Natural killer cell treated with Interleukin-12 subunit alpha and Interleukin-12 subunit beta and Interleukin-15 and Interleukin-18, amount 100 ng/mL, for 72 hours (primary cell): ENCODE measurements around the gene NAA20. TPM values are rescaled to one million over a fixed set of nuclear protein-coding genes. Genes with fewer than 3 reads are reported as not detected.

Experiments
- ATAC-seq, 2 donors: fragments of 150-1000 bp; cut with Tn5 transposase in 1 of 2; sonication (Bioruptor Pico), chemical (Tn5 transposase) in 1 of 2; 2 replicates each; pipeline ENCODE4 v1.10.0; 2021
- DNase-seq: peaks from one replicate; pipeline ENCODE4 v3.0.0; 2022; ENCODE audit warnings: low spot score
- H3K27ac Mint-ChIP-seq, 2 donors: 1 replicate in 1 of 2; 2 replicates in 1 of 2; pipeline ENCODE4 v1.8.0; 2022; ENCODE audit warnings: mixed read lengths in 2 of 2, mild to moderate bottlenecking in 1 of 2, moderate library complexity in 1 of 2
- H3K27me3 Mint-ChIP-seq, 2 donors: 1 replicate in 1 of 2; 2 replicates in 1 of 2; pipeline ENCODE4 v1.8.0; 2022; ENCODE audit warnings: mixed read lengths in 2 of 2
- H3K36me3 Mint-ChIP-seq: one replicate; pipeline ENCODE4 v1.8.0; 2022; ENCODE audit warnings: mixed read lengths
- H3K4me1 Mint-ChIP-seq, 2 donors: 1 replicate in 1 of 2; 2 replicates in 1 of 2; pipeline ENCODE4 v1.8.0; 2022; ENCODE audit warnings: low read depth in 2 of 2, mixed read lengths in 2 of 2, mild to moderate bottlenecking in 1 of 2
- H3K4me3 Mint-ChIP-seq: one replicate; pipeline ENCODE4 v1.8.0; 2022; ENCODE audit warnings: mixed read lengths
- H3K9me3 Mint-ChIP-seq: 2 replicates; pipeline ENCODE4 v1.8.0; 2022; ENCODE audit warnings: mixed read lengths
- total RNA-seq, 2 donors: library from RNA; stranded (reverse); gene quantifications; one replicate each; pipeline ENCODE4 v1.2.3, GENCODE V29; 2022

NAA20 gene
- 10 to 100 TPM; 62.4 to 75.8 TPM for total RNA-seq

- H3K4me1 Mint-ChIP-seq = peaks cover 33 to 40% of the 10 kb centered on the region in 2 donors
- no peaks in the 10 kb centered on the region for H3K36me3 Mint-ChIP-seq
- peak within 1 kb of the TSS; percentile 79 for H3K4me3 Mint-ChIP-seq
- no peaks in the 10 kb centered on the region for H3K9me3 Mint-ChIP-seq
- peak within 1 kb of the TSS; percentile 78 to 84 for H3K27ac Mint-ChIP-seq
- ATAC-seq (peak; percentile 99), DNase-seq (peak; percentile 95)
- H3K27me3 Mint-ChIP-seq = peaks cover 0 to 7% of the 10 kb centered on the region in 2 donors
These were observed at the start of gene NAA20 for GRCh38 chr20:20017001-20017843. NAA20 (plus strand) TSS chr20:20017362; CDS start chr20:20017397, 35 bp downstream.

GRCh38 chr20:19967445-19967844 is 49.7 kb upstream of the NAA20 start:
- DNase-seq (no peak), ATAC-seq (no peak)
- Mint-ChIP-seq H3K9me3 (no peaks in the 10 kb centered on the region), H3K27me3 (peaks cover 6 to 12% of the 10 kb centered on the region in 2 donors), H3K4me3 (no peak overlapping the region), H3K36me3 (no peaks in the 10 kb centered on the region), H3K27ac (no peak overlapping the region), H3K4me1 (peaks cover 5 to 6% of the 10 kb centered on the region in 2 donors)

- DNase-seq (no peak), ATAC-seq (no peak)
- H3K27ac Mint-ChIP-seq = no peak overlapping the region
- no peak overlapping the region for H3K4me3 Mint-ChIP-seq
- H3K4me1 Mint-ChIP-seq = peaks cover 5 to 8% of the 10 kb centered on the region in 2 donors
- H3K9me3 Mint-ChIP-seq = no peaks in the 10 kb centered on the region
- H3K36me3 Mint-ChIP-seq = no peaks in the 10 kb centered on the region
- peaks cover 9 to 12% of the 10 kb centered on the region in 2 donors for H3K27me3 Mint-ChIP-seq
These were observed 49.1 kb upstream of the NAA20 start for GRCh38 chr20:19968028-19968427.

GRCh38 chr20:19968466-19969073 is 48.6 kb upstream of the NAA20 start:
- Mint-ChIP-seq H3K27ac (no peak overlapping the region), H3K4me1 (peaks cover 5 to 9% of the 10 kb centered on the region in 2 donors), H3K27me3 (peaks cover 12 to 13% of the 10 kb centered on the region in 2 donors), H3K9me3 (no peaks in the 10 kb centered on the region), H3K4me3 (no peak overlapping the region), H3K36me3 (no peaks in the 10 kb centered on the region)
- DNase-seq (no peak), ATAC-seq (no peak)

- H3K36me3 Mint-ChIP-seq = no peaks in the 10 kb centered on the region
- H3K27me3 Mint-ChIP-seq = peaks cover 12 to 13% of the 10 kb centered on the region in 2 donors
- H3K9me3 Mint-ChIP-seq = no peaks in the 10 kb centered on the region
- DNase-seq (no peak), ATAC-seq (no peak)
- peaks cover 9 to 10% of the 10 kb centered on the region in 2 donors for H3K4me1 Mint-ChIP-seq
- no peak overlapping the region for H3K27ac Mint-ChIP-seq
- H3K4me3 Mint-ChIP-seq = no peak overlapping the region
These were observed 48.1 kb upstream of the NAA20 start for GRCh38 chr20:19969106-19969505.

- ATAC-seq (peak; percentile 19 to 41), DNase-seq (no peak)
- H3K27ac Mint-ChIP-seq = no peak overlapping the region
- H3K27me3 Mint-ChIP-seq = peaks cover 12 to 13% of the 10 kb centered on the region in 2 donors
- no peaks in the 10 kb centered on the region for H3K9me3 Mint-ChIP-seq
- H3K4me3 Mint-ChIP-seq = no peak overlapping the region
- peaks cover 9 to 10% of the 10 kb centered on the region in 2 donors for H3K4me1 Mint-ChIP-seq
- H3K36me3 Mint-ChIP-seq = no peaks in the 10 kb centered on the region
These were observed 47.5 kb upstream of the NAA20 start for GRCh38 chr20:19969507-19970255.

GRCh38 chr20:19970256-19970765 is 46.9 kb upstream of the NAA20 start:
- no peak for ATAC-seq
- Mint-ChIP-seq H3K9me3 (no peaks in the 10 kb centered on the region), H3K27me3 (peaks cover 12 to 13% of the 10 kb centered on the region in 2 donors), H3K4me3 (no peak overlapping the region), H3K4me1 (peaks cover 9 to 10% of the 10 kb centered on the region in 2 donors), H3K36me3 (no peaks in the 10 kb centered on the region), H3K27ac (no peak overlapping the region)
- no peak for DNase-seq

GRCh38 chr20:19971116-19971515 is 46.0 kb upstream of the NAA20 start:
- peaks cover 9 to 10% of the 10 kb centered on the region in 2 donors for H3K4me1 Mint-ChIP-seq
- H3K27ac Mint-ChIP-seq = no peak overlapping the region
- DNase-seq (no peak), ATAC-seq (no peak)
- no peak overlapping the region for H3K4me3 Mint-ChIP-seq
- H3K27me3 Mint-ChIP-seq = peaks cover 12 to 13% of the 10 kb centered on the region in 2 donors
- H3K9me3 Mint-ChIP-seq = no peaks in the 10 kb centered on the region
- H3K36me3 Mint-ChIP-seq = no peaks in the 10 kb centered on the region

GRCh38 chr20:19973961-19974629 is 43.1 kb upstream of the NAA20 start:
- Mint-ChIP-seq H3K27me3 (peaks cover 14% of the 10 kb centered on the region in 2 donors), H3K27ac (no peak overlapping the region), H3K36me3 (no peaks in the 10 kb centered on the region), H3K4me1 (peaks cover 4% of the 10 kb centered on the region in 2 donors), H3K4me3 (no peak overlapping the region), H3K9me3 (no peaks in the 10 kb centered on the region)
- no peak for ATAC-seq
- DNase-seq = no peak

GRCh38 chr20:19974630-19975435 is 42.3 kb upstream of the NAA20 start:
- H3K4me1 Mint-ChIP-seq = peaks cover 4% of the 10 kb centered on the region in 2 donors
- H3K36me3 Mint-ChIP-seq = no peaks in the 10 kb centered on the region
- no peaks in the 10 kb centered on the region for H3K9me3 Mint-ChIP-seq
- ATAC-seq (no peak), DNase-seq (no peak)
- no peak overlapping the region for H3K27ac Mint-ChIP-seq
- H3K27me3 Mint-ChIP-seq = peaks cover 10 to 14% of the 10 kb centered on the region in 2 donors
- H3K4me3 Mint-ChIP-seq = no peak overlapping the region

GRCh38 chr20:19975436-19975799 is 41.7 kb upstream of the NAA20 start:
- H3K27ac Mint-ChIP-seq = no peak overlapping the region

GRCh38 chr20:19975901-19976300 is 41.3 kb upstream of the NAA20 start:
- ATAC-seq (no peak), DNase-seq (no peak)
- H3K4me3 Mint-ChIP-seq = no peak overlapping the region
- peaks cover 4% of the 10 kb centered on the region in 2 donors for H3K4me1 Mint-ChIP-seq
- H3K27ac Mint-ChIP-seq = no peak overlapping the region
- peaks cover 6 to 14% of the 10 kb centered on the region in 2 donors for H3K27me3 Mint-ChIP-seq
- no peaks in the 10 kb centered on the region for H3K36me3 Mint-ChIP-seq
- no peaks in the 10 kb centered on the region for H3K9me3 Mint-ChIP-seq

More at GRCh38 chr20:19975436-19975799, 41.7 kb upstream of the NAA20 start:
- no peak for DNase-seq
- no peak for ATAC-seq
- Mint-ChIP-seq H3K27me3 (peaks cover 7 to 14% of the 10 kb centered on the region in 2 donors), H3K4me3 (no peak overlapping the region), H3K9me3 (no peaks in the 10 kb centered on the region), H3K36me3 (no peaks in the 10 kb centered on the region), H3K4me1 (peaks cover 4% of the 10 kb centered on the region in 2 donors)
